ENCODE data around the gene CD160. TPM values are rescaled to one million over a fixed set of nuclear protein-coding genes. Genes with fewer than 3 reads are reported as not detected.

Gene CD160
- total and polyA plus RNA-seq, 8 donors: 0.02 to 0.15 (median 0.12) TPM; not detected in 5

GRCh38 chr1:145695821-145696629 lies 23.3 kb upstream of the CD160 start:
- FAIRE-seq (no peak), ATAC-seq (peak; percentile 80 to 88 (median 84)), DNase-seq (peak in 3 of 6 donors; percentile 38 to 76 (median 67))
- intact Hi-C loops (cut with DNase I): no loop called here
- no peaks in the 10 kb centered on the region for H3K9me3 ChIP-seq
- TF ChIP-seq CTCF (IDR thresholded peaks at IDR 0.05): no peak
- H3K36me3 ChIP-seq: no peaks in the 10 kb centered on the region
- H3K27me3 ChIP-seq: no peaks in the 10 kb centered on the region
- 38 to 40% methylated on average over 5 of the region's 5 CpGs for WGBS, 2 donors
- H3K27ac ChIP-seq: peak overlapping the region; percentile 16 to 70 (median 46)
- no peak overlapping the region for H3K4me3 ChIP-seq
- H3K4me1 ChIP-seq: peaks cover 14 to 38% (median 36%) of the 10 kb centered on the region in 3 donors

GRCh38 chr1:145696630-145696960 lies 22.7 kb upstream of the CD160 start:
- Histone ChIP-seq H3K4me1 (peaks cover 11 to 36% (median 31%) of the 10 kb centered on the region in 3 donors), H3K4me3 (no peak overlapping the region), H3K27ac (peak overlapping the region in 3 of 4 donors; percentile 9 to 70 (median 58)), H3K27me3 (no peaks in the 10 kb centered on the region), H3K9me3 (no peaks in the 10 kb centered on the region), H3K36me3 (no peaks in the 10 kb centered on the region)
- FAIRE-seq: no peak
- ATAC-seq: no peak
- no peak for DNase-seq
- TF ChIP-seq CTCF (IDR thresholded peaks at IDR 0.05): no peak
- intact Hi-C loops (cut with DNase I): no loop called here
- WGBS, 2 donors: 76 to 84% methylated on average over 3 of the region's 3 CpGs

GRCh38 chr1:145701306-145701862 lies 17.9 kb upstream of the CD160 start:
- no peak overlapping the region for H3K4me3 ChIP-seq
- H3K27me3 ChIP-seq: no peaks in the 10 kb centered on the region
- DNase-seq (no peak), FAIRE-seq (no peak), ATAC-seq (no peak)
- H3K9me3 ChIP-seq: no peaks in the 10 kb centered on the region
- no peak overlapping the region for H3K27ac ChIP-seq
- peaks cover 4 to 14% (median 9%) of the 10 kb centered on the region in 3 donors for H3K4me1 ChIP-seq
- no peaks in the 10 kb centered on the region for H3K36me3 ChIP-seq
- no peak for TF ChIP-seq CTCF (IDR thresholded peaks at IDR 0.05)
- 93 to 95% methylated on average over 2 of the region's 2 CpGs for WGBS, 2 donors
- intact Hi-C loops (cut with DNase I): no loop called here

GRCh38 chr1:145702052-145702451 lies 17.2 kb upstream of the CD160 start:
- no peaks in the 10 kb centered on the region for H3K9me3 ChIP-seq
- H3K27me3 ChIP-seq: no peaks in the 10 kb centered on the region
- DNase-seq (no peak), FAIRE-seq (no peak), ATAC-seq (no peak)
- H3K27ac ChIP-seq: no peak overlapping the region
- H3K4me3 ChIP-seq: no peak overlapping the region
- H3K4me1 ChIP-seq: peaks cover 4 to 20% (median 8%) of the 10 kb centered on the region in 3 donors
- 58 to 70% methylated on average over 2 of the region's 2 CpGs for WGBS, 2 donors
- intact Hi-C loops (cut with DNase I): no loop called here
- TF ChIP-seq CTCF (IDR thresholded peaks at IDR 0.05): no peak
- H3K36me3 ChIP-seq: no peaks in the 10 kb centered on the region

GRCh38 chr1:145702826-145703225 lies 16.5 kb upstream of the CD160 start:
- no peaks in the 10 kb centered on the region for H3K27me3 ChIP-seq
- no peak overlapping the region for H3K27ac ChIP-seq
- H3K9me3 ChIP-seq: no peaks in the 10 kb centered on the region
- DNase-seq (no peak), ATAC-seq (no peak), FAIRE-seq (no peak)
- no peaks in the 10 kb centered on the region for H3K36me3 ChIP-seq
- H3K4me1 ChIP-seq: peaks cover 12 to 22% (median 14%) of the 10 kb centered on the region in 3 donors
- H3K4me3 ChIP-seq: no peak overlapping the region
- intact Hi-C loops (cut with DNase I): no loop called here
- WGBS, 2 donors: 84 to 87% methylated on average over 7 of the region's 7 CpGs
- TF ChIP-seq CTCF (IDR thresholded peaks at IDR 0.05): no peak

Data from pancreas (tissue), 10 donors.